H1 (cell line): ENCODE measurements around the gene CCDC28B.

Experiments used
- ATF2 ChIP-seq: IDR thresholded peaks from 2 replicates; pipeline ENCODE4 v1.6.1; 2012; ENCODE audit warnings: low read length, inconsistent platforms
- ATF3 ChIP-seq: IDR thresholded peaks from 2 replicates; pipeline ENCODE4 v1.6.1; 2011; ENCODE audit warnings: low read depth, mild to moderate bottlenecking, low read length; ENCODE audit not compliant: insufficient read depth
- CHD7 ChIP-seq: fragments of 300-600 bp; sonication (generic); IDR thresholded peaks from 2 replicates; pipeline ENCODE4 v1.7.1; 2012; ENCODE audit warnings: low read length, moderate library complexity, mild to moderate bottlenecking, inconsistent platforms; ENCODE audit not compliant: insufficient replicate concordance
- CREB1 ChIP-seq: IDR thresholded peaks from 2 replicates; pipeline ENCODE4 v1.6.1; 2012; ENCODE audit warnings: inconsistent platforms
- EP300 ChIP-seq, 2 experiments: IDR thresholded peaks; 1 replicate in 1 of 2; 2 replicates in 1 of 2; pipeline ENCODE4 v1.6.1; 2011 to 2012; ENCODE audit warnings: low read depth in 2 of 2, low read length in 2 of 2, mild to moderate bottlenecking in 2 of 2, borderline replicate concordance in 1 of 2, inconsistent platforms in 1 of 2, moderate library complexity in 1 of 2
- EZH2 ChIP-seq: fragments of 200-600 bp; sonication (generic); IDR thresholded peaks from 2 replicates; pipeline ENCODE4 v1.7.1; 2012; ENCODE audit warnings: low read depth, mild to moderate bottlenecking, moderate library complexity, low read length, inconsistent platforms; ENCODE audit not compliant: severe bottlenecking
- JUND ChIP-seq: IDR thresholded peaks from 2 replicates; pipeline ENCODE4 v1.6.1; 2011; ENCODE audit warnings: mild to moderate bottlenecking, improper control_type of control experiment, low read length
- POLR2A ChIP-seq, 2 experiments: IDR thresholded peaks; 1 replicate in 1 of 2; 2 replicates in 1 of 2; pipeline ENCODE4 v1.6.1; 2011; ENCODE audit warnings: low read depth in 2 of 2, low read length in 2 of 2, mild to moderate bottlenecking in 2 of 2; ENCODE audit errors: control extremely low read depth in 1 of 2
- POLR2AphosphoS5 ChIP-seq: IDR thresholded peaks from 2 replicates; pipeline ENCODE4 v1.6.1; 2011; ENCODE audit warnings: low read depth, low read length
- SIN3A ChIP-seq, 2 experiments: IDR thresholded peaks in 1 of 2; conservative IDR thresholded peaks in 1 of 2; 2 replicates each; pipeline ENCODE4 v1.6.1; 2011 to 2012; ENCODE audit warnings: low read length in 2 of 2, improper control_type of control experiment in 1 of 2, low read depth in 1 of 2, mild to moderate bottlenecking in 1 of 2
- TBP ChIP-seq: IDR thresholded peaks from 2 replicates; pipeline ENCODE4 v1.6.1; 2011; ENCODE audit warnings: low read depth, low read length, improper control_type of control experiment
- TF ChIP-seq, protein P1 (sequence below), 3 experiments: IDR thresholded peaks; 1 replicate in 2 of 3; 2 replicates in 1 of 3; pipeline versions ENCODE4 v1.5.1 to v1.6.1; 2011; ENCODE audit warnings: low read length in 3 of 3, mild to moderate bottlenecking in 3 of 3, inconsistent platforms in 2 of 3, low read depth in 1 of 3, moderate library complexity in 1 of 3; ENCODE audit not compliant: insufficient read depth in 1 of 3; ENCODE audit errors: control extremely low read depth in 1 of 3

GRCh38 chr1:32150847-32151246 lies 49.5 kb upstream of the CCDC28B start:
- no peak for TF ChIP-seq ATF3
- TF ChIP-seq, protein P1, sequence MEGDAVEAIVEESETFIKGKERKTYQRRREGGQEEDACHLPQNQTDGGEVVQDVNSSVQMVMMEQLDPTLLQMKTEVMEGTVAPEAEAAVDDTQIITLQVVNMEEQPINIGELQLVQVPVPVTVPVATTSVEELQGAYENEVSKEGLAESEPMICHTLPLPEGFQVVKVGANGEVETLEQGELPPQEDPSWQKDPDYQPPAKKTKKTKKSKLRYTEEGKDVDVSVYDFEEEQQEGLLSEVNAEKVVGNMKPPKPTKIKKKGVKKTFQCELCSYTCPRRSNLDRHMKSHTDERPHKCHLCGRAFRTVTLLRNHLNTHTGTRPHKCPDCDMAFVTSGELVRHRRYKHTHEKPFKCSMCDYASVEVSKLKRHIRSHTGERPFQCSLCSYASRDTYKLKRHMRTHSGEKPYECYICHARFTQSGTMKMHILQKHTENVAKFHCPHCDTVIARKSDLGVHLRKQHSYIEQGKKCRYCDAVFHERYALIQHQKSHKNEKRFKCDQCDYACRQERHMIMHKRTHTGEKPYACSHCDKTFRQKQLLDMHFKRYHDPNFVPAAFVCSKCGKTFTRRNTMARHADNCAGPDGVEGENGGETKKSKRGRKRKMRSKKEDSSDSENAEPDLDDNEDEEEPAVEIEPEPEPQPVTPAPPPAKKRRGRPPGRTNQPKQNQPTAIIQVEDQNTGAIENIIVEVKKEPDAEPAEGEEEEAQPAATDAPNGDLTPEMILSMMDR (IDR thresholded peaks at IDR 0.05; ENCODE audit: control extremely low read depth in 1 of 3, insufficient read depth in 1 of 3, low read depth in 1 of 3, low read length in 3 of 3) = no peak
- TF ChIP-seq POLR2AphosphoS5 = no peak
- TF ChIP-seq POLR2A (IDR thresholded peaks at IDR 0.05; ENCODE audit: control extremely low read depth in 1 of 2, low read depth in 2 of 2, low read length in 2 of 2) = no peak
- TF ChIP-seq CREB1 = no peak
- no peak for TF ChIP-seq CHD7
- TF ChIP-seq ATF2 = no peak
- no peak for TF ChIP-seq JUND
- TF ChIP-seq EP300 (IDR thresholded peaks at IDR 0.05; ENCODE audit: borderline replicate concordance in 1 of 2, low read depth in 2 of 2, low read length in 2 of 2) = no peak
- no peak for TF ChIP-seq TBP
- TF ChIP-seq SIN3A (conservative IDR thresholded peaks at IDR 0.05 in 1 of 2, IDR thresholded peaks at IDR 0.05 in 1 of 2; ENCODE audit: low read depth in 1 of 2, low read length in 2 of 2) = no peak
- TF ChIP-seq EZH2 = no peak
